ENCODE results near the gene ETNK1.
"Not testable (repeated sequence)": the region's sequence is repeated elsewhere in the genome, so short reads cannot be mapped to it uniquely, and the experiment has no call there.

ETNK1 gene

DNA sequence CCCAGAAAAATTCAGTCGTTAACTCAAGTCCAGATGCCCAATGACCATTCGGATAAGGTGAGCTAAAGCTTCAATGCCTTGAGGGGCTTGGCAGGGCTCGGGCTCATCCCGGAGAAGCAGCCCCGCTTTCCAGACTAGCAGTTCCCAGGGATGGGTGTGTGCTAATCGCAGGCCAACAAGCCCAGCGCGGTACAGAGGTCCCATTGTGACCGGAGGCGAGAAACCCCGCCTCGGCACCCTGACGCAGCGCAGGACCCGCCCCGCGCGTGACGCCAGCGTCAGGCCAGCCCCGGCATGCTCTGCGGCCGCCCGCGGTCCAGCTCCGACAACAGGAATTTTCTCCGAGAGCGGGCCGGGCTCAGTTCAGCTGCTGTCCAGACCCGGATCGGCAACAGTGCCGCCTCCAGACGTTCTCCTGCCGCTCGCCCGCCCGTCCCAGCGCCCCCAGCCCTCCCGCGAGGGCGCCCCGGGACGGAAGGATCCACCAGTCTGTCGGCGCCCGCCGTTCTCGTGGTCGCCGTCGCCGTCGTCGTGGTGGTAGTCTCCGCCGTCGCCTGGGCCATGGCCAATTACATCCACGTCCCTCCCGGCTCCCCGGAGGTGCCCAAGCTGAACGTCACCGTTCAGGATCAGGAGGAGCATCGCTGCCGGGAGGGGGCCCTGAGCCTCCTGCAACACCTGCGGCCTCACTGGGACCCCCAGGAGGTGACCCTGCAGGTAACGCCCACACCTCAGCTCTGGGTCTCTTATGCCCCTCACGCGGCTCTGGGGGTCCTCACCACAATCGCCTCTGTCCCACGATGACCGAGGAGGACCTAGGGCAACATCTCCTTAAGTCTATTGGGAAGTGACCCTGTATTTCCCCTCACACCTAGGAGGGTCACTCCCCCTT is at the start of gene ETNK1:
TSS of gene ETNK1 (plus strand) at position 302 of the 892 bp plus-strand sequence. CDS start at position 562, 260 bp downstream.
- peak; percentile 80 for DNase-seq (ENCODE audit: low read depth)

GRCh38 chr12:22576065-22576464 is 48.9 kb upstream of the ETNK1 start:
- no peak for DNase-seq (ENCODE audit: low read depth)

DNA sequence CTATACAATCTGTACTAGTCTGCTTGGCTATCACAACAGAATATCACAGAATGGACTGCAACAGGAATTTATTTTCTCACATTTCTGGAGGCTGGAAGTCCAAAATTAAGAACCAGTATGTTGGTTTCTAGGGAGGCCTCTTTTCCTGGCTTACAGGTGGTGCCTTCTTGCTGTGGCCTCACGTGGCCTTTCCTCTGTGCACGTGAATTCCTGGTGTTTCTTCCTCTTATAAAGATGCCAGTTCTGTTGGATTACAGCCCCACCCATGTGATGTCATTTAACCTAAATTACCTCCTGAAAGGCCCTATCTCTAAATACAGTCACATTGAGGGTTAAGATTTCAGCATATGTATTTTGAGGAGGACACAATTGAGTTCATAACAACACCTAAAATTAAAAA is 48.5 kb upstream of the ETNK1 start:
- DNase-seq (ENCODE audit: low read depth): no peak

DNA sequence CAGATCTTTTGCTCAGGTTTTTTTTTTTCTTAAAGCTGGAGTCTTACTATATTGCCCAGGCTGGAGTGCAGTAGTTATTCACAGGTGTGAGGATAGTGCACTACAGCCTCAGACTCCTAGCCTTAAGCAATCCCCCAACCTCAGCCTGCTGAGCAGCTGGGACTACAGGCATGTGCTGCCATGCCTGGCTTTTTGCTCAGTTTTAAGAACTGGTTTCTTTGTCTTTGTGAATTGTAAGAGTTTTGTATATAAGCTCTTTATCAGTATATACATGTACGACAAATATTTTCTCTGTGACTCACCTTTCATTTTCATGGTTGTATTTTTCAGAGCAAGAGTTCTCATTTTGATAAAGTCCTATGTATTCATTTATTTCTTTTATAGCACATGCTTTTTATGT is 47.3 kb upstream of the ETNK1 start:
- DNase-seq (ENCODE audit: low read depth): no peak

- DNase-seq (ENCODE audit: low read depth): no peak
These were observed 46.6 kb upstream of the ETNK1 start for GRCh38 chr12:22578328-22578727.

DNA sequence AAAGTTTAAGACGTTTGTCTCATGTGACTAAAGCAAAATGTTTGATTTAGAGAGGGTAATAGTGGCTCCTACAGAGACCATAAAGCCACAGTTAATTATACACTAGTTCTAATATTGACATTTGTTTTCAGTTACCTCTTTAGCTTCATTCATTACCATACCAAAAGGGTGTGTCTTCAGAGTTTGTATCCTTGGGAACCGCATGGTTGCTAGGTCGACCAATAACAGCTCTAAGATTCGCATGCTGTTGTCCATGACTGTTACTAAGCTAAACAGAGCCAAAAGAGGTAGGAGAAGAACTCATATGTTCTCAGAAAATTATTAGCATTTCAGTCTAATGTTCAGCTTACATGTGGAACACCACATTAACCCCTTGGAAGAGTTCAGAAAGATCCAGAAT is 36.2 kb upstream of the ETNK1 start:
- DNase-seq (ENCODE audit: low read depth): no peak

- DNase-seq (ENCODE audit: low read depth): no peak
These were observed 31.1 kb upstream of the ETNK1 start for GRCh38 chr12:22593864-22594263.

DNA sequence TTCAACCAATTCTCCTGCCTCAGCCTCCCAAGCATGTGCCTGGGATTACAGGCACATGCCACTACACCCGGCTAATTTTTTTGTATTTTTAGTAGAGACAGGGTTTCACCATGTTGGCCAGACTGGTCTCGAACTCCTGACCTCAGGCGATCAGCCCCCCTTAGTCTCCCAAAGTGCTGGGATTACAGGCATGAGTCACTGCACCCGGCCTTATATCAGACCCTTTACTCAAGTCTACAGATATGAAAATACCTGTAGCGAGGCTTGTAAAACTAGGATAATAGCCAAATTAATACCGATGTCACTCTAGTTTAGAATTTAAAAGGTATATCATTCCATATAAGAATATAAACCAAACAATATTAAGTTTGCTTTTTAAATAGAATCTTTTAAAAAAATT is 27.4 kb upstream of the ETNK1 start:
- DNase-seq (ENCODE audit: low read depth): not testable (repeated sequence)

- DNase-seq (ENCODE audit: low read depth): no peak
These were observed 26.7 kb upstream of the ETNK1 start for GRCh38 chr12:22598141-22598762.

DNA sequence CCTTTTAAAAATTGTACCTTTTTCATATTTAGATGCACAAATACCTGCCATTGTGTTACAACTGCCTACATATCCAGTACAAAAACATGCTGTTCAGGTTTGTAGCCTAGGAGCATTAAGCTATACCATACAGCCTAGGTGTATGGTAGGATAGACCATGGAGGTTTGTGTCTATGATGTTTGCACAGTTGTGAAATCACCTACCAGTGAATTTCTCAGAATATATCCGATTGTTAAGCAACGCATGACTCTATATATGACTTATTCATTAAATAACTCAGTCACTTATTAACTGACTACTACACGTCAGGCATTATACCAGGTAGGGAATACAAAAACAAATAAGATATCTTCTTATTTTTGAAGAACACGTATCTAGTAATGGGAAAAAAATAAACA is 26.2 kb upstream of the ETNK1 start:
- DNase-seq (ENCODE audit: low read depth): no peak

- DNase-seq (ENCODE audit: low read depth): no peak
These were observed 24.8 kb upstream of the ETNK1 start for GRCh38 chr12:22600181-22600580.

DNA sequence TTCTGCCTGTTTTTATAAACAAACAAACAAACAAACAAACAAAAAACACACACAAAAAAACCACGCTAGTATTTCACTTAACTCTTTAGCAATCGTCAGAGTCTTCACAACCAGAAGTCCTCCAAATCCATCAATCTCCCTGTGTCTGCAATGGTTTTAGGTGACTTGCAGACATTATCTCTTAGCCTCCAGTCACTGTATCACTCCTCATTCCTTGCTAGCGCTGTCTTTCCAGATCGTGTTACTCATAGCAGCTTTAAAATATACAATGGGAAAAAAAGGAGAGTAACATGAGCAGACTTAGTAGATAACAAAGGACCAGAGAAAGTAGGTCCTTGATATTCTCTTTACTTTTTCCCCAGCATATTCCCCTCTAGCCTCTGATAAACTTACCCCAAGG is 15.5 kb upstream of the ETNK1 start:
- DNase-seq (ENCODE audit: low read depth): no peak

GRCh38 chr12:22610131-22610530 is 14.8 kb upstream of the ETNK1 start:
- no peak for DNase-seq (ENCODE audit: low read depth)

DNA sequence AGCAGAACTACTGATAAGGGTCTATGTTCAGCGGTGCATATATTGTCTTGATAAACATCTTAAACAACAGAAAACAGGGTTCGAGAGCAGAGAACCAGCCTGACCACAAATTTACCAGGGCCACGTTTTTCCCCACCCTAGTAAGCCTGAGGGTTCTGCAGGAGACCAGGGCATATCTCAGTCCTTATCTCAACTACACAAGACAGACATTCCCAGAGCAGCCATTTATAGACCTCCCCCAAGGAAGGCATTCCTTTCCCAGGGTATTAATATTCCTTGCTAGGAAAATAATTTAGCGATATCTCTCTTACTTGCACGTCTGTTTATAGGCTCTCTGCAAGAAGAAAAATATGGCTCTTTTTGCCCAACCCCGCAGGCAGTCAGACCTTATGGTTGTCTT is 12.1 kb upstream of the ETNK1 start:
- DNase-seq (ENCODE audit: low read depth): not testable (repeated sequence)

- DNase-seq (ENCODE audit: low read depth): no peak
These were observed 8.9 kb upstream of the ETNK1 start for GRCh38 chr12:22615963-22616501.

- DNase-seq (ENCODE audit: low read depth): no peak
These were observed 7.3 kb upstream of the ETNK1 start for GRCh38 chr12:22617630-22618029.

DNA sequence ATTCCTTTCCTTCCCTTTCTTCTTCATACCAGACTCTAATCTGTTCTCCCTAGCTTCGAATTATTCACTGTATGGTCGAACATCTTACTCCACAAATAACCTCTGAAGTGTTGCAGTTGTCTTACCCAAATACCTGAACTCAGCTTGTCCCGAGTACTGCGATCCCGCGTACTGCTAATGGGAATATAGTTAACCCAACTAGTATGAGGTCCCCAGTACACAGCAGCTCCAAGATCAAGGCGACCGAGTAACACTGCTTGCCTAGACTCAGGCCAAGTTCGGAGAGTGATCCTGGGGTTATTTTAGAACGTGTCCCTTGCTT is 462 bp upstream of the ETNK1 start:
- DNase-seq (ENCODE audit: low read depth): no peak

DNA sequence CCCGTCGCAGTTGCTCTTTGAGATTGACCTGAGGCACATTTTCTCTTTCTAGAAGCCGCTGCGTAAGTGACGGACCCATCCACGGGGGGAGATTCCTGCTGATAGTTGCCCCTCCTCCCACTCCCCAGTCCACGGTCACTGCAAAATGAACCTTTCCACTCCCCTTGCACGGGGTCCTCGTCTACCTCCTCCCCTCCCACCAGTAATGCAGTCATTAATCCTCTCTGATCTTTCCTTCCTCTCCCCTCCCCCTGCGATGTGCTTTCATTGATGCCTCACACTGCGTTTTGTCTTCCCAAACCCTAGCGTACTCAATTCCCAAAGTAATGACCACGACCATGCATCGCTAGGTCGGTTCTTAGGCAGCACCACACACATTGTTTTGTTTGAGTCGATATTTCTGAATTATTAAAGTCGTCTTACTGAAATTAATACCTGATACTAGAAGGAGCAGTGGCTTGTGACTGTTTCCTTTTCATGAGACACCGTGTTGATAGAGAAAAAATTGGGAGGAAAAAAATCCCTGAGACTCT is 857 bp downstream of the ETNK1 start:
- no peak for DNase-seq (ENCODE audit: low read depth)

DNA sequence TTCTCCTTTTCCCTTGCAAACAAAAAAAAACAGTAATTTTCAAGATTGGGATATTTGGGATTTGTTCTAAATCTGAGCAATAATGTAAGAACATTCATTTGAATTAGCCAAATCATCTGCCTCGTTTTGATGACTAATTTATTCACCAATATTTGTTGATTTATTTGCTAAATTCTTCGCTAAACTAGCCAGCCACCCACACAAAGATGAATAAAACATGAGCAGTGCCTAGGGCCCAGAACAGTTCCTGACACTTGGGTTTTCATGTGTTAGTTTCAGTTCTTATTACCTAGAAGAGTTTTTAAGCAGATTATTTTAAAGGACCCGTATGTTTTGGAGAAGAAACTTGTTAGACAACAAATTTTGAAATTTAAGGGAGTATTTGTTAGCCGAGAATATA is 1.4 kb downstream of the ETNK1 start:
- no peak for DNase-seq (ENCODE audit: low read depth)

GRCh38 chr12:22627371-22627770 is 2.4 kb downstream of the ETNK1 start:
- DNase-seq (ENCODE audit: low read depth): no peak

DNA sequence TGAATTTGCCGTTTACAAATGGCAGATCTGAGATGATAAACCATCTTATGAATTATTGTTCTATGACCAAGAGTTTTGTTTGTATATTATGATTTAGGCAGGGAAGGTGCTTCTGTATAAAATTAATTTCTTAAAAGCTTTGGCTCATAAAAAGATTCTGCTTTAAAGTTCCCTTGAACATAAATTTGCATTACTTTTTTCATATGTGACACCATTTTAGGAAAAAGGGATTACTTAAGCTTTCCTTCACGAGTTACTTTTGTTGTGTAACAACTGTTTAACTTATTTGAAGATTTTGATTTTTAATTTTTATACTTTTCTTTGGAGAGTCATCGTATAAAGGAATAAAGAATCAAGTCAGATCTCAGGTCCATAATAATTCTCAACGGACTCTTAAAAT is 3.3 kb downstream of the ETNK1 start:
- DNase-seq (ENCODE audit: low read depth): no peak

DNA sequence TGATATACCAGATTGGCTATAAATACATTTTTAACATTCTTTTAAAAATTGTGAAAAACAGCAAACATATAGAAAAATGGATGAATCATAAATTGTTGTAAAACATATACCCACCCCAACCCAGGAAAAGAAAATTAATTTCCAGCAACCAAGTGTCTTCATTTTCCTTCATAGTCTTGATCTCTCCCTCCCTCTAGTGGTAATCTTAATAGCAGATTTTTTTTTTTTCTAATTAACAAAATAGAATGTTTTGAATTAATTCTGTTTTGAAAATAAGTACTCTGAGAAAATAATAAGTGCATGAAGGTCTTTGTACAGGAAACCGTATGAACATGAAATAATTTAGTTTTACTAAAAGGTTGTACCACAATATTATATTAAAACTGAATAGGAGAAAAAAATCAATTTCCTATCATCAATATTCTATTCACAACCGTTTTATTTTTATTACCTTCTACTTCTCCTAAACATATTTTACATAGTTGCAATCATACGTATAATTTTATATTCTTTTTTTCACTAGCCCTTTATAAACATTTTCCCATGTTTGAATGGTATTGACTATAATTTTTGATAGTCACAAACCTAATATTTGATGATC is 7.0 kb downstream of the ETNK1 start:
- DNase-seq (ENCODE audit: low read depth): no peak

GRCh38 chr12:22634883-22635282 is 9.9 kb downstream of the ETNK1 start:
- no peak for DNase-seq (ENCODE audit: low read depth)
